K562 (cell line): ENCODE results near the gene CAPN7. TPM values are rescaled to one million over a fixed set of nuclear protein-coding genes. Genes with fewer than 3 reads are reported as not detected.
A peak's percentile ranks its signal among the peaks of the same experiment; 100 is the strongest.

Experiments used
- CEBPZ ChIP-seq: fragments of 150-350 bp; IDR thresholded peaks from 2 replicates; pipeline ENCODE4 v1.6.1; 2014; ENCODE audit warnings: low read depth, mild to moderate bottlenecking, low read length, borderline replicate concordance
- ELF4 ChIP-seq: fragments of 450-650 bp; formaldehyde crosslinking; IDR thresholded peaks from 2 replicates; pipeline ENCODE4 v1.4.0; 2022; ENCODE audit warnings: missing genetic modification characterization
- KHSRP ChIP-seq: fragments of 450-650 bp; IDR thresholded peaks from 2 replicates; pipeline ENCODE4 v1.6.1; 2017
- MEF2A ChIP-seq: IDR thresholded peaks from 2 replicates; pipeline ENCODE4 v1.6.1; 2011; ENCODE audit warnings: low read depth, mild to moderate bottlenecking, low read length, moderate library complexity; ENCODE audit not compliant: control insufficient read depth
- MLLT1 ChIP-seq, 2 experiments: fragments of 450-650 bp; IDR thresholded peaks; 2 replicates each; pipeline ENCODE4 v1.6.1; 2016
- NBN ChIP-seq: fragments of 450-650 bp; IDR thresholded peaks from 2 replicates; pipeline ENCODE4 v1.6.1; 2016; ENCODE audit warnings: low read depth, mild to moderate bottlenecking
- NR2C1 ChIP-seq, 2 experiments: fragments of 450-650 bp; IDR thresholded peaks; 2 replicates each; pipeline ENCODE4 v1.6.1; 2017; ENCODE audit warnings: mild to moderate bottlenecking in 2 of 2, antibody characterized with exemption in 1 of 2, inconsistent platforms in 1 of 2, missing compliant biosample characterization in 1 of 2, missing genetic modification characterization in 1 of 2
- PHTF2 ChIP-seq: fragments of 250-450 bp; sonication (Bioruptor Pico); IDR thresholded peaks from 2 replicates; pipeline ENCODE4 v1.5.0; 2021; ENCODE audit warnings: mild to moderate bottlenecking
- TFAM ChIP-seq: fragments of 250-450 bp; sonication (Bioruptor Pico); conservative IDR thresholded peaks from 2 replicates; pipeline ENCODE4 v1.5.0; 2021; ENCODE audit warnings: mild to moderate bottlenecking, moderate library complexity
- ZNF324 ChIP-seq: fragments of 250-450 bp; sonication (Bioruptor Pico); IDR thresholded peaks from 2 replicates; pipeline ENCODE4 v1.4.0; 2020; ENCODE audit warnings: mild to moderate bottlenecking
- polyA plus RNA-seq, 8 experiments: library from polyadenylated mRNA; depleted of rRNA in 4 of 8; stranded (reverse) in 5 of 8; unstranded in 3 of 8; fragments of >200 nt; fragmentation: Nextera tagmentation in 2 of 8; fragmentation: Illumina TruSeq in 1 of 8; extraction: Ambion mirVana in 2 of 8; extraction: Trizol in 1 of 8; gene quantifications; 2 replicates each; pipeline versions ENCODE4 v1.2.1 to v1.2.3, GENCODE V29; 2011 to 2014; ENCODE audit warnings: inconsistent platforms in 1 of 8, missing spikeins in 1 of 8
- total RNA-seq, 7 experiments: library from RNA; depleted of rRNA in 6 of 7; stranded (reverse); fragments of >200 nt in 6 of 7; fragmentation: Illumina TruSeq in 2 of 7; extraction: Trizol in 2 of 7; gene quantifications; 2 replicates each; pipeline versions ENCODE4 v1.2.1 to v1.2.3, GENCODE V29; 2011 to 2021; ENCODE audit warnings: low replicate concordance in 1 of 7
- TF ChIP-seq, protein P1 (sequence below): sonication (generic); formaldehyde crosslinking; IDR thresholded peaks from 2 replicates; pipeline ENCODE4 v1.5.0; 2020; ENCODE audit warnings: missing genetic modification reagents
- TF ChIP-seq, protein P2 (sequence below): fragments of 450-650 bp; IDR thresholded peaks from 2 replicates; pipeline ENCODE4 v1.6.1; 2014; ENCODE audit warnings: low read depth, mild to moderate bottlenecking, moderate library complexity, borderline replicate concordance
- TF ChIP-seq, protein P3 (sequence below): sonication (generic); formaldehyde crosslinking; IDR thresholded peaks from 2 replicates; pipeline ENCODE4 v1.8.0; 2023; ENCODE audit warnings: mild to moderate bottlenecking, missing genetic modification reagents

CAPN7 gene
- total and polyA plus RNA-seq, 9 of the 15 experiments (the other 6 are each of a cell fraction or from before 2014, with no cell fraction given), result 6.5 to 42.7 (median 32.7) TPM

- TF ChIP-seq PHTF2 (CRISPR knock-in tag) (no peak), CEBPZ (no peak), NBN (0 out of 2 replicates have a peak, but pooled peaks have one; percentile 23), MEF2A (no peak), TFAM (CRISPR knock-in tag) (no peak), ZNF324 (CRISPR knock-in tag) (no peak), MLLT1 (IDR thresholded peaks at IDR 0.05) (no peak), KHSRP (no peak), ELF4 (CRISPR knock-in tag) (0 out of 2 replicates have a peak, but pooled peaks have one; percentile 63), NR2C1 (IDR thresholded peaks at IDR 0.05) (no peak), NR2C1 (tag; IDR thresholded peaks at IDR 0.05) (no peak)
- TF ChIP-seq, protein P1, sequence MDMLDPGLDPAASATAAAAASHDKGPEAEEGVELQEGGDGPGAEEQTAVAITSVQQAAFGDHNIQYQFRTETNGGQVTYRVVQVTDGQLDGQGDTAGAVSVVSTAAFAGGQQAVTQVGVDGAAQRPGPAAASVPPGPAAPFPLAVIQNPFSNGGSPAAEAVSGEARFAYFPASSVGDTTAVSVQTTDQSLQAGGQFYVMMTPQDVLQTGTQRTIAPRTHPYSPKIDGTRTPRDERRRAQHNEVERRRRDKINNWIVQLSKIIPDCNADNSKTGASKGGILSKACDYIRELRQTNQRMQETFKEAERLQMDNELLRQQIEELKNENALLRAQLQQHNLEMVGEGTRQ (CRISPR knock-in tag), result no peak
- TF ChIP-seq, protein P2, sequence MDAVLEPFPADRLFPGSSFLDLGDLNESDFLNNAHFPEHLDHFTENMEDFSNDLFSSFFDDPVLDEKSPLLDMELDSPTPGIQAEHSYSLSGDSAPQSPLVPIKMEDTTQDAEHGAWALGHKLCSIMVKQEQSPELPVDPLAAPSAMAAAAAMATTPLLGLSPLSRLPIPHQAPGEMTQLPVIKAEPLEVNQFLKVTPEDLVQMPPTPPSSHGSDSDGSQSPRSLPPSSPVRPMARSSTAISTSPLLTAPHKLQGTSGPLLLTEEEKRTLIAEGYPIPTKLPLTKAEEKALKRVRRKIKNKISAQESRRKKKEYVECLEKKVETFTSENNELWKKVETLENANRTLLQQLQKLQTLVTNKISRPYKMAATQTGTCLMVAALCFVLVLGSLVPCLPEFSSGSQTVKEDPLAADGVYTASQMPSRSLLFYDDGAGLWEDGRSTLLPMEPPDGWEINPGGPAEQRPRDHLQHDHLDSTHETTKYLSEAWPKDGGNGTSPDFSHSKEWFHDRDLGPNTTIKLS, result no peak
- TF ChIP-seq, protein P3, sequence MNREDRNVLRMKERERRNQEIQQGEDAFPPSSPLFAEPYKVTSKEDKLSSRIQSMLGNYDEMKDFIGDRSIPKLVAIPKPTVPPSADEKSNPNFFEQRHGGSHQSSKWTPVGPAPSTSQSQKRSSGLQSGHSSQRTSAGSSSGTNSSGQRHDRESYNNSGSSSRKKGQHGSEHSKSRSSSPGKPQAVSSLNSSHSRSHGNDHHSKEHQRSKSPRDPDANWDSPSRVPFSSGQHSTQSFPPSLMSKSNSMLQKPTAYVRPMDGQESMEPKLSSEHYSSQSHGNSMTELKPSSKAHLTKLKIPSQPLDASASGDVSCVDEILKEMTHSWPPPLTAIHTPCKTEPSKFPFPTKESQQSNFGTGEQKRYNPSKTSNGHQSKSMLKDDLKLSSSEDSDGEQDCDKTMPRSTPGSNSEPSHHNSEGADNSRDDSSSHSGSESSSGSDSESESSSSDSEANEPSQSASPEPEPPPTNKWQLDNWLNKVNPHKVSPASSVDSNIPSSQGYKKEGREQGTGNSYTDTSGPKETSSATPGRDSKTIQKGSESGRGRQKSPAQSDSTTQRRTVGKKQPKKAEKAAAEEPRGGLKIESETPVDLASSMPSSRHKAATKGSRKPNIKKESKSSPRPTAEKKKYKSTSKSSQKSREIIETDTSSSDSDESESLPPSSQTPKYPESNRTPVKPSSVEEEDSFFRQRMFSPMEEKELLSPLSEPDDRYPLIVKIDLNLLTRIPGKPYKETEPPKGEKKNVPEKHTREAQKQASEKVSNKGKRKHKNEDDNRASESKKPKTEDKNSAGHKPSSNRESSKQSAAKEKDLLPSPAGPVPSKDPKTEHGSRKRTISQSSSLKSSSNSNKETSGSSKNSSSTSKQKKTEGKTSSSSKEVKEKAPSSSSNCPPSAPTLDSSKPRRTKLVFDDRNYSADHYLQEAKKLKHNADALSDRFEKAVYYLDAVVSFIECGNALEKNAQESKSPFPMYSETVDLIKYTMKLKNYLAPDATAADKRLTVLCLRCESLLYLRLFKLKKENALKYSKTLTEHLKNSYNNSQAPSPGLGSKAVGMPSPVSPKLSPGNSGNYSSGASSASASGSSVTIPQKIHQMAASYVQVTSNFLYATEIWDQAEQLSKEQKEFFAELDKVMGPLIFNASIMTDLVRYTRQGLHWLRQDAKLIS (CRISPR knock-in tag), result peak; percentile 16; the same call in 1 of the 2 replicates
Measured at GRCh38 chr3:15205482-15205933, 538 bp upstream of the CAPN7 start (continued).
